ENCODE data around the gene BAAT. TPM values are rescaled to one million over a fixed set of nuclear protein-coding genes. Genes with fewer than 3 reads are reported as not detected.

BAAT gene
- total and polyA plus RNA-seq, 2 donors: 0.09 to 0.11 TPM

DNA sequence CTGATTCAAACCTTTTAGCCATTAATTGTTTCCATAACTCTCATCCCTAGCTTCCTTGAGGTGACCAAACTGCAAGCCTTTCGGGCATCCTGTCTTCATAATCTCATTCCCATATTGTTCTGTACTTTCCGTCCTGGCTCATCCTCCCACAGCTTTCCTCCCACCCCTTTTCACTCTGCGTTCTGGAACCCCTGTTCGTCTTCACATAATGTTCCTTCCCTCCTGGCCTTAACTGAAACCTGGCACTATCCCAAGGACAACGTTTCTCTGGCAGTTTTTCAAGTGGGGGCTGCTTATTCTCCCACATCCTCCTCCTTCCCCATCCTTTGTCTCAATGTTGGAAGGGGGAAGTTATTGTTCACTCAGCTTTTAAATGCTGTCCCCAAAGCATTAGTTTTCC is 15.3 kb upstream of the BAAT start:
- Histone ChIP-seq H3K4me3 (ENCODE audit: low read length in 2 of 2) (peak overlapping the region; percentile 82 to 86), H3K27ac (ENCODE audit: low read depth in 1 of 2, low read length in 1 of 2) (no peak overlapping the region), H3K4me1 (ENCODE audit: control insufficient read depth in 2 of 2, insufficient read depth in 2 of 2, low read length in 2 of 2) (peaks cover 12 to 16% of the 10 kb centered on the region in 2 donors), H3K9me3 (ENCODE audit: control insufficient read depth in 2 of 2, insufficient read depth in 1 of 2, low read length in 1 of 2) (no peaks in the 10 kb centered on the region), H3K27me3 (ENCODE audit: control insufficient read depth in 2 of 2, insufficient read depth in 1 of 2, low read length in 1 of 2) (no peaks in the 10 kb centered on the region), H3K36me3 (ENCODE audit: control insufficient read depth in 2 of 2, insufficient read depth in 2 of 2, low read length in 1 of 2) (peaks cover 10 to 23% of the 10 kb centered on the region in 2 donors)
- 75% methylated on average over 5 of the region's 5 CpGs for WGBS
- no peak for DNase-seq (ENCODE audit: low read depth in 6 of 9, low spot score in 9 of 9)

- Histone ChIP-seq H3K9me3 (ENCODE audit: control insufficient read depth in 2 of 2, insufficient read depth in 1 of 2, low read length in 1 of 2) (no peaks in the 10 kb centered on the region), H3K4me3 (ENCODE audit: low read length in 2 of 2) (peak overlapping the region; percentile 82 to 86), H3K27ac (ENCODE audit: low read depth in 1 of 2, low read length in 1 of 2) (no peak overlapping the region), H3K27me3 (ENCODE audit: control insufficient read depth in 2 of 2, insufficient read depth in 1 of 2, low read length in 1 of 2) (no peaks in the 10 kb centered on the region), H3K4me1 (ENCODE audit: control insufficient read depth in 2 of 2, insufficient read depth in 2 of 2, low read length in 2 of 2) (peaks cover 12 to 16% of the 10 kb centered on the region in 2 donors), H3K36me3 (ENCODE audit: control insufficient read depth in 2 of 2, insufficient read depth in 2 of 2, low read length in 1 of 2) (peaks cover 10 to 22% of the 10 kb centered on the region in 2 donors)
- peak in 2 of 9 donors; percentile 13 to 24 for DNase-seq (ENCODE audit: low read depth in 6 of 9, low spot score in 9 of 9)
- 12% methylated on average over 2 of the region's 2 CpGs for WGBS
Observed at GRCh38 chr9:101399643-101399970, 14.8 kb upstream of the BAAT start.

- Histone ChIP-seq H3K27me3 (ENCODE audit: control insufficient read depth in 2 of 2, insufficient read depth in 1 of 2, low read length in 1 of 2) (no peaks in the 10 kb centered on the region), H3K27ac (ENCODE audit: low read depth in 1 of 2, low read length in 1 of 2) (peak overlapping the region; percentile 61 to 79), H3K4me1 (ENCODE audit: control insufficient read depth in 2 of 2, insufficient read depth in 2 of 2, low read length in 2 of 2) (peaks cover 12 to 16% of the 10 kb centered on the region in 2 donors), H3K36me3 (ENCODE audit: control insufficient read depth in 2 of 2, insufficient read depth in 2 of 2, low read length in 1 of 2) (peaks cover 10 to 24% of the 10 kb centered on the region in 2 donors), H3K4me3 (ENCODE audit: low read length in 2 of 2) (peak overlapping the region; percentile 82 to 86), H3K9me3 (ENCODE audit: control insufficient read depth in 2 of 2, insufficient read depth in 1 of 2, low read length in 1 of 2) (no peaks in the 10 kb centered on the region)
- 2% methylated on average over 28 of the region's 28 CpGs for WGBS
- DNase-seq (ENCODE audit: low read depth in 6 of 9, low spot score in 9 of 9): peak in 4 of 9 donors; percentile 13 to 45 (median 30)
Observed at GRCh38 chr9:101398930-101399642, 14.3 kb upstream of the BAAT start.

DNA sequence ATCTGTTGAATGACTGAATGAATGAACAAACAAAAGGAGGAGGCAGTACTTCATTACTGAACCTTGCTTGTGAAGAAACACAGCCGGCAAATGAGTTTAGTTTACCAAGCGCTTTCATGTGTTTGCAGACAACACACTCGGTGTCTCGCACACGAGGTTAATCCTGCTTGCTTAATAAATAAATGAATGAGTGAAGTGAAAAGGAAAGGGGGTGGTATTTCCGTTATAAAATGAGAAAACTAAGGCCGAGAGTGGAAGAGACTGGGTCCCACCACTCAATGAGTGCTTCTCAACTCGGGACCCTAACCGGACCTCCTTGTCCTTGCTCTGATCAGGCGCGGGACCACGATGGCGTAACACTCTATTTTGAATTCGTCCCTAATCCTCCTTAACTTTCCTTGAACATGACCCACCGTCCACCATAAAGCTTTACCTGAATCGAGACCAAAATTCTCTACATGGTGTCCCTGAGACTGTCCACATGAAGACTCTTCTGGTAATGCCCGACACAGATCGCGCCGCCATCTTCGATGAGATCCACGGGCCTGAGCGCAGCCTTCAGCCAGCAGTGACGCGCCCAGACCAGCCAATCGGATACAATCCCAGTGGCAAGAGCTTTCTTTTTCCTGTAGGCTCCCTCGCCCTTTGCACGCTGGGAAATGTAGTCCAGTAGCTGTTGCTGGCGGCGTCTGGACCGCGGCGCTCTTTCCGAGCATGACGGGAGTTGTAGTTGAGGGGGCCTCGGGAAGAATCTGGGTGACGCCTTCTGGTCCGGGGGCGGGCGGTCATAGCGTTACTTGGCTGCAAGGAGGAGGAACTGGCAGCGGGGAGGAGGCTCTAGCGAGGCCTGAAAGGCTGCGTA is 13.5 kb upstream of the BAAT start, which contains the start of the genes MRPL50 and ZNF189:
Gene MRPL50, minus strand, starts transcription at position 551 of the 862 bp plus-strand sequence. Its CDS starts 26 bp downstream, at position 525.
Gene ZNF189, plus strand, starts transcription at position 784 of the 862 bp plus-strand sequence. CDS start 306 bp downstream, outside the sequence.
- under 1% methylated on average over 44 of the region's 44 CpGs for WGBS
- Histone ChIP-seq H3K27ac (ENCODE audit: low read depth in 1 of 2, low read length in 1 of 2) (peak within 1 kb of the TSS; percentile 81 to 88), H3K9me3 (ENCODE audit: control insufficient read depth in 2 of 2, insufficient read depth in 1 of 2, low read length in 1 of 2) (no peaks in the 10 kb centered on the region), H3K4me3 (ENCODE audit: low read length in 2 of 2) (peak within 1 kb of the TSS; percentile 82 to 86), H3K4me1 (ENCODE audit: control insufficient read depth in 2 of 2, insufficient read depth in 2 of 2, low read length in 2 of 2) (peaks cover 12 to 16% of the 10 kb centered on the region in 2 donors), H3K36me3 (ENCODE audit: control insufficient read depth in 2 of 2, insufficient read depth in 2 of 2, low read length in 1 of 2) (peaks cover 5 to 18% of the 10 kb centered on the region in 2 donors), H3K27me3 (ENCODE audit: control insufficient read depth in 2 of 2, insufficient read depth in 1 of 2, low read length in 1 of 2) (no peaks in the 10 kb centered on the region)
- peak; percentile 96 to 99 (median 98) for DNase-seq (ENCODE audit: low read depth in 6 of 9, low spot score in 9 of 9)

GRCh38 chr9:101397746-101398067 is 12.9 kb upstream of the BAAT start:
- H3K9me3 ChIP-seq (ENCODE audit: control insufficient read depth in 2 of 2, insufficient read depth in 1 of 2, low read length in 1 of 2): no peaks in the 10 kb centered on the region
- H3K27me3 ChIP-seq (ENCODE audit: control insufficient read depth in 2 of 2, insufficient read depth in 1 of 2, low read length in 1 of 2): no peaks in the 10 kb centered on the region
- DNase-seq (ENCODE audit: low read depth in 6 of 9, low spot score in 9 of 9): peak in 1 of 9 donors; percentile 2
- H3K36me3 ChIP-seq (ENCODE audit: control insufficient read depth in 2 of 2, insufficient read depth in 2 of 2, low read length in 1 of 2): peaks cover 0 to 12% of the 10 kb centered on the region in 2 donors
- peak overlapping the region in 1 of 2 donors; percentile 81 for H3K27ac ChIP-seq (ENCODE audit: low read depth in 1 of 2, low read length in 1 of 2)
- peak overlapping the region; percentile 82 to 86 for H3K4me3 ChIP-seq (ENCODE audit: low read length in 2 of 2)
- 15% methylated on average over 4 of the region's 4 CpGs for WGBS
- H3K4me1 ChIP-seq (ENCODE audit: control insufficient read depth in 2 of 2, insufficient read depth in 2 of 2, low read length in 2 of 2): peaks cover 12 to 16% of the 10 kb centered on the region in 2 donors

DNA sequence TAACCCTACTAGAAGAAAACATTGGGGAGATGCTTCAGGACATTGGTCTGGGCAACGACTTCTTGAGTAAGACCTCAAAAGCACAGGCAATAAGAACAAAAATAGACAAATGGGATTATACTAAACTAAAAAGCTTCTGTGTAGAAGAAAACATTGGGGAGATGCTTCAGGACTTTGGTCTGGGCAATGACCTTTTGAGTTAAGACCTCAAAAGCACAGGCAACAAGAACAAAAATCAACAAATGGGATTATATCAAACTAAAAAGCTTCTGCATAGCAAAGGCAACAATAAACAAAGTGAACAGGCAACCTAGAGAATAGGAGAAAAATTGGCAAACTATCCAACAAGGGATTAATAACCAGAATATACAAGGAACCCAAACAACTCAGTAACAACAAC is 9.9 kb upstream of the BAAT start:
- no peaks in the 10 kb centered on the region for H3K9me3 ChIP-seq (ENCODE audit: control insufficient read depth in 2 of 2, insufficient read depth in 1 of 2, low read length in 1 of 2)

GRCh38 chr9:101393135-101393534 is 8.3 kb upstream of the BAAT start:
- Histone ChIP-seq H3K27ac (ENCODE audit: low read depth in 1 of 2, low read length in 1 of 2) (no peak overlapping the region), H3K4me1 (ENCODE audit: control insufficient read depth in 2 of 2, insufficient read depth in 2 of 2, low read length in 2 of 2) (peaks cover 2% of the 10 kb centered on the region in 2 donors), H3K27me3 (ENCODE audit: control insufficient read depth in 2 of 2, insufficient read depth in 1 of 2, low read length in 1 of 2) (no peaks in the 10 kb centered on the region), H3K36me3 (ENCODE audit: control insufficient read depth in 2 of 2, insufficient read depth in 2 of 2, low read length in 1 of 2) (peaks cover 7 to 23% of the 10 kb centered on the region in 2 donors), H3K9me3 (ENCODE audit: control insufficient read depth in 2 of 2, insufficient read depth in 1 of 2, low read length in 1 of 2) (no peaks in the 10 kb centered on the region), H3K4me3 (ENCODE audit: low read length in 2 of 2) (no peak overlapping the region)
- no peak for DNase-seq (ENCODE audit: low read depth in 6 of 9, low spot score in 9 of 9)
- WGBS: 98% methylated on average over 3 of the region's 3 CpGs

More for the DNA sequence above, 9.9 kb upstream of the BAAT start:
- H3K27ac ChIP-seq (ENCODE audit: low read depth in 1 of 2, low read length in 1 of 2): no peak overlapping the region
- WGBS: 95% methylated on average over 1 of the region's 1 CpG
- no peak for DNase-seq (ENCODE audit: low read depth in 6 of 9, low spot score in 9 of 9)
- H3K4me3 ChIP-seq (ENCODE audit: low read length in 2 of 2): no peak overlapping the region
- peaks cover 7 to 8% of the 10 kb centered on the region in 2 donors for H3K4me1 ChIP-seq (ENCODE audit: control insufficient read depth in 2 of 2, insufficient read depth in 2 of 2, low read length in 2 of 2)
- H3K36me3 ChIP-seq (ENCODE audit: control insufficient read depth in 2 of 2, insufficient read depth in 2 of 2, low read length in 1 of 2): peaks cover 7 to 13% of the 10 kb centered on the region in 2 donors
- no peaks in the 10 kb centered on the region for H3K27me3 ChIP-seq (ENCODE audit: control insufficient read depth in 2 of 2, insufficient read depth in 1 of 2, low read length in 1 of 2)

GRCh38 chr9:101388507-101388993 is 3.7 kb upstream of the BAAT start:
- no peak overlapping the region for H3K4me3 ChIP-seq (ENCODE audit: low read length in 2 of 2)
- H3K27ac ChIP-seq (ENCODE audit: low read depth in 1 of 2, low read length in 1 of 2): no peak overlapping the region
- H3K27me3 ChIP-seq (ENCODE audit: control insufficient read depth in 2 of 2, insufficient read depth in 1 of 2, low read length in 1 of 2): no peaks in the 10 kb centered on the region
- 98% methylated on average over 2 of the region's 2 CpGs for WGBS
- no peaks in the 10 kb centered on the region for H3K9me3 ChIP-seq (ENCODE audit: control insufficient read depth in 2 of 2, insufficient read depth in 1 of 2, low read length in 1 of 2)
- no peaks in the 10 kb centered on the region for H3K4me1 ChIP-seq (ENCODE audit: control insufficient read depth in 2 of 2, insufficient read depth in 2 of 2, low read length in 2 of 2)
- peaks cover 7 to 21% of the 10 kb centered on the region in 2 donors for H3K36me3 ChIP-seq (ENCODE audit: control insufficient read depth in 2 of 2, insufficient read depth in 2 of 2, low read length in 1 of 2)
- DNase-seq (ENCODE audit: low read depth in 6 of 9, low spot score in 9 of 9): no peak
